Spinal cord (tissue), 10 donors: ENCODE data around the gene CHCHD1. TPM values are rescaled to one million over a fixed set of nuclear protein-coding genes. Genes with fewer than 3 reads are reported as not detected.
"Not testable (repeated sequence)": the region's sequence is repeated elsewhere in the genome, so short reads cannot be mapped to it uniquely, and the experiment has no call there.

ENCODE experiments used
- DNase-seq, 6 donors: peaks; one replicate each; pipeline versions ENCODE4 v3.0.0 to v3.0.0-alpha.2; 2013 to 2015; ENCODE audit warnings: low spot score in 6 of 6, low read depth in 4 of 6
- H3K27ac ChIP-seq: one replicate; pipeline ENCODE4 v1.5.1; 2013; ENCODE audit warnings: low read depth, low read length, control low read depth
- H3K27me3 ChIP-seq: one replicate; pipeline ENCODE4 v1.6.1; 2013; ENCODE audit warnings: low read length; ENCODE audit not compliant: control insufficient read depth, insufficient read depth
- H3K36me3 ChIP-seq: one replicate; pipeline ENCODE4 v1.6.1; 2013; ENCODE audit warnings: low read length; ENCODE audit not compliant: control insufficient read depth, insufficient read depth
- H3K4me1 ChIP-seq: one replicate; pipeline ENCODE4 v1.6.1; 2013; ENCODE audit warnings: low read length; ENCODE audit not compliant: control insufficient read depth, insufficient read depth
- H3K4me3 ChIP-seq: one replicate; pipeline ENCODE4 v1.5.1; 2013; ENCODE audit warnings: low read depth, low read length, control low read depth
- H3K9me3 ChIP-seq: one replicate; pipeline ENCODE4 v1.6.1; 2013; ENCODE audit warnings: low read length; ENCODE audit not compliant: control insufficient read depth, insufficient read depth
- WGBS: methylation state at CpG from one replicate; pipeline ENCODE4 v1.1.5; 2013; ENCODE audit warnings: missing lambda C conversion rate; ENCODE audit not compliant: insufficient coverage; 5-methylcytosine and 5-hydroxymethylcytosine counted together
- polyA plus RNA-seq, 2 donors: library from polyadenylated mRNA; unstranded; fragments of 120-200 nt; gene quantifications; one replicate each; pipeline ENCODE4 v1.2.1, GENCODE V29; 2013; ENCODE audit not compliant: insufficient read length in 2 of 2
- small RNA-seq: library from RNA; depleted of rRNA; stranded (forward); fragments of <200 nt; gene quantifications from one replicate; pipeline ENCODE3, GENCODE V24; 2014; ENCODE audit warnings: low replicate concordance
- total RNA-seq, 2 donors: library from RNA; depleted of rRNA in 1 of 2; stranded (reverse); fragments of 120-200 nt in 1 of 2; fragments of >200 nt in 1 of 2; gene quantifications; one replicate each; pipeline versions ENCODE4 v1.2.3 to v1.2.4, GENCODE V29; 2013 to 2014
- donor health status: healthy.

CHCHD1 gene
- total and polyA plus RNA-seq, 4 donors, result 22.4 to 44.6 (median 42.0) TPM

- WGBS, result 100% methylated on average over 2 of the region's 7 CpGs
- H3K4me1 ChIP-seq, DNase-seq, H3K27ac ChIP-seq, H3K4me3 ChIP-seq, H3K9me3 ChIP-seq, H3K27me3 ChIP-seq: not testable (repeated sequence)
- H3K36me3 ChIP-seq, result peaks cover 48% of the 10 kb centered on the region
Observed at GRCh38 chr10:73829090-73829489, 47.2 kb downstream of the CHCHD1 start.

Small RNA genes within 50 kb of the gene (small RNA-seq; reads per million reads assigned to genes)
- not detected for gene AC022400.4
- gene AC022400.9, result not detected
- gene ZSWIM8-AS1, result not detected

Other genes with a start within 250 kb of the CHCHD1 start
- gene USP54, start 190.7 kb upstream of the CHCHD1 start, total RNA-seq, result 10 to 100 TPM; 94.2 to 98.3 TPM
- 10 to 100 TPM; 79.0 to 84.3 TPM for gene USP54, start 190.7 kb upstream of the CHCHD1 start, polyA plus RNA-seq
- 1 to 10 TPM; 1.6 to 4.2 TPM for gene MYOZ1, start 140.6 kb upstream of the CHCHD1 start, total RNA-seq
- 1 to 10 TPM; 1.3 to 2.2 TPM for gene MYOZ1, start 140.6 kb upstream of the CHCHD1 start, polyA plus RNA-seq
- under 1 TPM in 1 of 2 donors, not detected in 1; 0.11 TPM for gene SYNPO2L, start 126.0 kb upstream of the CHCHD1 start, total RNA-seq
- 1 to 10 TPM in 1 of 2 donors, under 1 TPM in 1; 0.54 to 1.5 TPM for gene SYNPO2L, start 126.0 kb upstream of the CHCHD1 start, polyA plus RNA-seq
- 10 to 100 TPM in 1 of 2 donors, 1 to 10 TPM in 1; 5.8 to 10.1 TPM for gene AGAP5, start 83.9 kb upstream of the CHCHD1 start, total RNA-seq
- gene AGAP5, start 83.9 kb upstream of the CHCHD1 start, polyA plus RNA-seq, result 10 to 100 TPM in 1 of 2 donors, 1 to 10 TPM in 1; 9.2 to 25.7 TPM
- gene SEC24C, start 37.7 kb upstream of the CHCHD1 start, total RNA-seq, result 10 to 100 TPM; 45.7 to 63.4 TPM
- gene SEC24C, start 37.7 kb upstream of the CHCHD1 start, polyA plus RNA-seq, result 10 to 100 TPM; 70.9 to 73.7 TPM
- 10 to 100 TPM; 38.8 to 95.9 TPM for gene ZSWIM8, start 3.6 kb downstream of the CHCHD1 start, total RNA-seq
- 100 to 1,000 TPM; 127 to 148 TPM for gene ZSWIM8, start 3.6 kb downstream of the CHCHD1 start, polyA plus RNA-seq
- gene NDST2, start 29.6 kb downstream of the CHCHD1 start, total RNA-seq, result 10 to 100 TPM in 1 of 2 donors, 1 to 10 TPM in 1; 8.8 to 23.0 TPM
- gene NDST2, start 29.6 kb downstream of the CHCHD1 start, polyA plus RNA-seq, result 10 to 100 TPM; 36.7 to 45.3 TPM
- gene CAMK2G, start 92.5 kb downstream of the CHCHD1 start, total RNA-seq, result 10 to 100 TPM; 49.8 to 97.6 TPM
- gene CAMK2G, start 92.5 kb downstream of the CHCHD1 start, polyA plus RNA-seq, result 100 to 1,000 TPM; 127 to 147 TPM
- gene PLAU, start 129.1 kb downstream of the CHCHD1 start, total RNA-seq, result 1 to 10 TPM; 4.7 to 5.3 TPM
- gene PLAU, start 129.1 kb downstream of the CHCHD1 start, polyA plus RNA-seq, result 1 to 10 TPM; 3.9 to 4.2 TPM
- gene VCL, start 216.1 kb downstream of the CHCHD1 start, total RNA-seq, result 100 to 1,000 TPM in 1 of 2 donors, 10 to 100 TPM in 1; 75.5 to 106 TPM
- 10 to 100 TPM; 47.8 to 51.5 TPM for gene VCL, start 216.1 kb downstream of the CHCHD1 start, polyA plus RNA-seq